ENCODE data around the gene NFIA.

NFIA gene

GRCh38 chr1:61102621-61103020 lies 20.3 kb downstream of the NFIA start:
- TF ChIP-seq, protein P1, sequence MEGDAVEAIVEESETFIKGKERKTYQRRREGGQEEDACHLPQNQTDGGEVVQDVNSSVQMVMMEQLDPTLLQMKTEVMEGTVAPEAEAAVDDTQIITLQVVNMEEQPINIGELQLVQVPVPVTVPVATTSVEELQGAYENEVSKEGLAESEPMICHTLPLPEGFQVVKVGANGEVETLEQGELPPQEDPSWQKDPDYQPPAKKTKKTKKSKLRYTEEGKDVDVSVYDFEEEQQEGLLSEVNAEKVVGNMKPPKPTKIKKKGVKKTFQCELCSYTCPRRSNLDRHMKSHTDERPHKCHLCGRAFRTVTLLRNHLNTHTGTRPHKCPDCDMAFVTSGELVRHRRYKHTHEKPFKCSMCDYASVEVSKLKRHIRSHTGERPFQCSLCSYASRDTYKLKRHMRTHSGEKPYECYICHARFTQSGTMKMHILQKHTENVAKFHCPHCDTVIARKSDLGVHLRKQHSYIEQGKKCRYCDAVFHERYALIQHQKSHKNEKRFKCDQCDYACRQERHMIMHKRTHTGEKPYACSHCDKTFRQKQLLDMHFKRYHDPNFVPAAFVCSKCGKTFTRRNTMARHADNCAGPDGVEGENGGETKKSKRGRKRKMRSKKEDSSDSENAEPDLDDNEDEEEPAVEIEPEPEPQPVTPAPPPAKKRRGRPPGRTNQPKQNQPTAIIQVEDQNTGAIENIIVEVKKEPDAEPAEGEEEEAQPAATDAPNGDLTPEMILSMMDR (IDR thresholded peaks at IDR 0.05; ENCODE audit: low read depth, low read length): no peak
- H3K4me3 ChIP-seq (replicated peaks in 1 of 2; ENCODE audit: low read depth in 2 of 2, low read length in 2 of 2): no peak overlapping the region
- DNase-seq (ENCODE audit: low read depth in 2 of 2): no peak

GRCh38 chr1:61104220-61104671 lies 21.9 kb downstream of the NFIA start:
- no peak overlapping the region for H3K4me3 ChIP-seq (replicated peaks in 1 of 2; ENCODE audit: low read depth in 2 of 2, low read length in 2 of 2)
- DNase-seq (ENCODE audit: low read depth in 2 of 2): peak in 1 of 2 donors; percentile 18
- TF ChIP-seq, protein P1 (IDR thresholded peaks at IDR 0.05; ENCODE audit: low read depth, low read length): no peak

DNA sequence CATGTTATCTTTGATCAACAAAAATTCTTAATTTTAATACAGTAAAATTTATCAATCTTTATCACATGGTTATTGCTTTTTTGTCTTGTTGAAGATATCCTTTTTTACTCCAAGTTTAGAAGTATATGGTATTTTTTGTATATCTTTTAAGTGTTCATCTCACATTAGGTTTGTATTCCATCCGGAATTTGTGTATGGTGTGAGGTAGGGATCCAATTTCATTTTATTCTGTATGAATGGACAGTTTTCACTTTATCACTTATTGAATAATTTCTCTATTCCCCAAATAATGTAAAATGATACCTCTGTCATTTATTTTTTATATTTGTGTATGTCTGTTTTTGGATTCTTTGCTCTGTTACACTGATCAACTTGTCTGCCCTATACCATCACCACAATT lies 25.3 kb downstream of the NFIA start:
- DNase-seq (ENCODE audit: low read depth in 2 of 2): no peak
- H3K4me3 ChIP-seq (replicated peaks in 1 of 2; ENCODE audit: low read depth in 2 of 2, low read length in 2 of 2): no peak overlapping the region
- TF ChIP-seq, protein P1 (IDR thresholded peaks at IDR 0.05; ENCODE audit: low read depth, low read length): no peak

DNA sequence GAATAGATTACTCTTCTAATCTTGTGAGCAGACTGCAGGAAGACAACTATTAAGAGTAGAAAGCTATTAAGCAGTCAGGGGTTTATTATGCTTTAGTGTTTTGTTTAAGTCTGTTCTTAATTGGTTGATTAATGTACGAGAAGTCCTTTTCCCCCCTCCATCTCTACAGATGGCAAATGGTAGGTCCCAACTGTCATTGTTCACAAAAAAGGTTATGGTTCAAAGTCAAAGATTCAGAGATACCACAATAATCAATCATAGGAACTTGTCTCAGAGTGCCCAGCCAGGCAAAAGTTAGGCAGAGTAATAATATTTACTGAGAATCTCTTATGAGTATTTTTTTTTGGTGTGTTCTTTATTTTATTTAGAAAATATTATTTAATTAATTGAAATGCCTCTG lies 26.8 kb downstream of the NFIA start:
- no peak for DNase-seq (ENCODE audit: low read depth in 2 of 2)
- TF ChIP-seq, protein P1 (IDR thresholded peaks at IDR 0.05; ENCODE audit: low read depth, low read length): no peak
- no peak overlapping the region for H3K4me3 ChIP-seq (replicated peaks in 1 of 2; ENCODE audit: low read depth in 2 of 2, low read length in 2 of 2)

GRCh38 chr1:61109910-61110309 lies 27.5 kb downstream of the NFIA start:
- no peak overlapping the region for H3K4me3 ChIP-seq (replicated peaks in 1 of 2; ENCODE audit: low read depth in 2 of 2, low read length in 2 of 2)
- no peak for DNase-seq (ENCODE audit: low read depth in 2 of 2)
- TF ChIP-seq, protein P1 (IDR thresholded peaks at IDR 0.05; ENCODE audit: low read depth, low read length): no peak

GRCh38 chr1:61110554-61110953 lies 28.2 kb downstream of the NFIA start:
- TF ChIP-seq, protein P1 (IDR thresholded peaks at IDR 0.05; ENCODE audit: low read depth, low read length): no peak
- H3K4me3 ChIP-seq (replicated peaks in 1 of 2; ENCODE audit: low read depth in 2 of 2, low read length in 2 of 2): no peak overlapping the region
- DNase-seq (ENCODE audit: low read depth in 2 of 2): peak in 1 of 2 donors; percentile 64
